Stimulated activated CD4-positive, alpha-beta T cell treated with anti-CD3 and anti-CD28 coated beads, Interleukin-4, amount 100 ng/mL, for 4 hours (primary cell): ENCODE results near the gene CTNNA3.
"Not testable (repeated sequence)": the region's sequence is repeated elsewhere in the genome, so short reads cannot be mapped to it uniquely, and the experiment has no call there.

Experiments
- DNase-seq, 2 experiments: peaks; one replicate each; pipeline ENCODE4 v3.0.0-alpha.2; 2020

The CTNNA3 gene

GRCh38 chr10:66349076-66349475, 1346.9 kb downstream of the CTNNA3 start:
- no peak for DNase-seq

GRCh38 chr10:66337211-66337610, 1358.8 kb downstream of the CTNNA3 start:
- DNase-seq: no peak

- no peak for DNase-seq
Measured at GRCh38 chr10:66336791-66337190, 1359.2 kb downstream of the CTNNA3 start.

- DNase-seq: not testable (repeated sequence)
Measured at GRCh38 chr10:66335753-66336152, 1360.2 kb downstream of the CTNNA3 start.

GRCh38 chr10:66329147-66329546, 1366.8 kb downstream of the CTNNA3 start:
- DNase-seq: no peak

GRCh38 chr10:66326876-66327275, 1369.1 kb downstream of the CTNNA3 start:
- no peak for DNase-seq

- no peak for DNase-seq
Measured at GRCh38 chr10:66322777-66323176, 1373.2 kb downstream of the CTNNA3 start.

GRCh38 chr10:66321723-66322665, 1374.0 kb downstream of the CTNNA3 start:
- DNase-seq: no peak

GRCh38 chr10:66318761-66319160, 1377.2 kb downstream of the CTNNA3 start:
- no peak for DNase-seq

- no peak for DNase-seq
Measured at GRCh38 chr10:66307826-66308225, 1388.2 kb downstream of the CTNNA3 start.

- no peak for DNase-seq
Measured at GRCh38 chr10:66301078-66301477, 1394.9 kb downstream of the CTNNA3 start.

GRCh38 chr10:66295602-66296001, 1400.4 kb downstream of the CTNNA3 start:
- no peak for DNase-seq

GRCh38 chr10:66294538-66294937, 1401.5 kb downstream of the CTNNA3 start:
- no peak for DNase-seq

GRCh38 chr10:66292922-66293321, 1403.1 kb downstream of the CTNNA3 start:
- no peak for DNase-seq

- DNase-seq: no peak
Measured at GRCh38 chr10:66292456-66292855, 1403.5 kb downstream of the CTNNA3 start.

- DNase-seq: no peak
Measured at GRCh38 chr10:66291133-66291532, 1404.9 kb downstream of the CTNNA3 start.

- no peak for DNase-seq
Measured at GRCh38 chr10:66284621-66285020, 1411.4 kb downstream of the CTNNA3 start.

GRCh38 chr10:66283874-66284464, 1412.0 kb downstream of the CTNNA3 start:
- DNase-seq: no peak

GRCh38 chr10:66283064-66283463, 1412.9 kb downstream of the CTNNA3 start:
- DNase-seq: no peak

- no peak for DNase-seq
Measured at GRCh38 chr10:66281327-66281726, 1414.7 kb downstream of the CTNNA3 start.

- DNase-seq: no peak
Measured at GRCh38 chr10:66277481-66277880, 1418.5 kb downstream of the CTNNA3 start.

- DNase-seq: no peak
Measured at GRCh38 chr10:66273966-66274519, 1422.0 kb downstream of the CTNNA3 start.

- no peak for DNase-seq
Measured at GRCh38 chr10:66265398-66265797, 1430.6 kb downstream of the CTNNA3 start.

GRCh38 chr10:66259836-66260235, 1436.2 kb downstream of the CTNNA3 start:
- no peak for DNase-seq
